Thyroid gland (tissue), 4 donors: ENCODE measurements around the gene C21orf58. TPM values are rescaled to one million over a fixed set of nuclear protein-coding genes. Genes with fewer than 3 reads are reported as not detected.
A peak's percentile ranks its signal among the peaks of the same experiment; 100 is the strongest.

Experiments used
- DNase-seq, 2 donors: peaks; one replicate each; pipeline ENCODE4 v3.0.0-alpha.2; 2019
- H3K27ac ChIP-seq, 3 donors: fragments of 200-600 bp; sonication (generic); 1 replicate in 2 of 3; 2 replicates in 1 of 3; pipeline ENCODE4 v1.5.1; 2016 to 2019; ENCODE audit warnings: mild to moderate bottlenecking in 1 of 3, moderate library complexity in 1 of 3
- H3K27me3 ChIP-seq: fragments of 200-600 bp; sonication (generic); one replicate; pipeline ENCODE4 v1.5.1; 2019
- H3K36me3 ChIP-seq, 2 donors: fragments of 200-600 bp; sonication (generic); one replicate each; pipeline ENCODE4 v1.5.1; 2016 to 2019
- H3K4me1 ChIP-seq, 2 donors: fragments of 200-600 bp; sonication (generic); one replicate each; pipeline ENCODE4 v1.5.1; 2017 to 2019
- H3K4me3 ChIP-seq, 3 donors: fragments of 200-600 bp; sonication (generic); replicated peaks in 1 of 3; 1 replicate in 2 of 3; 2 replicates in 1 of 3; pipeline ENCODE4 v1.5.1; 2016; ENCODE audit warnings: mild to moderate bottlenecking in 1 of 3
- H3K9me3 ChIP-seq: fragments of 200-600 bp; sonication (generic); one replicate; pipeline ENCODE4 v1.5.1; 2017
- POLR2A ChIP-seq, 2 donors: fragments of 450-650 bp; IDR thresholded peaks; one replicate each; pipeline ENCODE4 v1.6.1; 2017; ENCODE audit warnings: antibody characterized with exemption in 2 of 2, mild to moderate bottlenecking in 2 of 2, moderate library complexity in 1 of 2
- WGBS, 2 donors: methylation state at CpG; one replicate each; pipeline ENCODE4 v1.1.5; 2017; 5-methylcytosine and 5-hydroxymethylcytosine counted together
- intact Hi-C: fragments of 100-400 bp; cut with DNase I; formaldehyde crosslinking; loops from one replicate; pipeline ENCODE4 v1.15.1; 2023
- total RNA-seq, 4 donors: library from RNA; depleted of rRNA; stranded (reverse); fragments of >200 nt; gene quantifications; one replicate each; pipeline ENCODE4 v1.2.3, GENCODE V29; 2016
- TF ChIP-seq, protein P1 (sequence below), 6 experiments: fragments of 200-600 bp in 3 of 6; fragments of 450-650 bp in 3 of 6; sonication (generic) in 3 of 6; IDR thresholded peaks; one replicate each; pipeline ENCODE4 v1.5.1; 2016 to 2019; ENCODE audit warnings: antibody characterized with exemption in 6 of 6, mild to moderate bottlenecking in 2 of 6, inconsistent platforms in 1 of 6, moderate library complexity in 1 of 6

Gene C21orf58
- total RNA-seq, 4 donors from 2014 or later: 0.89 to 2.2 (median 1.7) TPM

DNA sequence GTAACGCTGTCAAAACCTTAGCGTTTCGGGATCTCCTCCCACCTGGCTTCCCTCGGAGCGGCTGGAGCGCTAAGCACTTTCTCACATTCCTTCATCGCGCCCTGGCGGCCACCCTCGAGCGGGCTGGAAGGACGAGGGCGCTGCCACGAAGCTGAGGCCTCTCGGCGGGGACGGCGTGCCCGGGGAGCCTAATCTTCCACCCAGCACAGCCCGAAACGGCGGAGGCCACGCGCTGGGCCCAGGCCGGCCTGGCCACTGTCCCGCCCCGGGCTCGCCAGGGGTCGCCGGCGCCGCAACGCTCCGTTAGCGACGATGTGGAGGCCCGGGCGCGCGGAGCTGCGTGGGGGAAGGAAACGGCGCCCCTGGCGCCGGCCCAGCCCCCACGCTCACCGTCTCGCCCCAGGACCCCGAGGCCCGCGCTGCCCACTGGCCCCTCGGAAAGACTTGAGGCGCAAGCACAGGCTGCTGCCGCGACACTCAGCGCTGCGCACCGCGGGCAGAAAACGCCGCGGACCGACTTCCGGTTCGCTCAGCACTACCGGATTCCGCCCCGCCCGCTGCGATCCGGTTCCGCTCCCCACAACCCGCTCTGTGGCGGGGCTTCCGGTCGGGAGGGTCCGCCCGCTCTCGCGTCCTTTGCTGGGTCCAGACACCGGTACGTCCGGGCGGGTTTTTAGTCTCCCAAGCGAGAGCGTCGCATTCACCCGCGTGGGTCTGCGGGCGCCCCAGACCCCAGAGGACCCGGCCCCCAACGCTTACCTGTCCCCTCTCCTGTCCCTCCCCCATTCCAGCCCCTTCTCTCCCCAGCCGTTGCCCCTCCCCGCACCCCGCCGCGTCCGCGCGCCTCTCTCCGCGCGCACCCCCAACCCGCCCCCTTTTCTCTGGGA is 37.7 kb downstream of the C21orf58 start, which contains the start of gene YBEY:
YBEY (plus strand) TSS at position 582 of the 887 bp plus-strand sequence. CDS start 572 bp downstream, outside the sequence.
- no peaks in the 10 kb centered on the region for H3K27me3 ChIP-seq
- H3K27ac ChIP-seq: peak within 1 kb of the TSS; percentile 86 to 93 (median 92)
- peaks cover 0 to 5% of the 10 kb centered on the region in 2 donors for H3K36me3 ChIP-seq
- intact Hi-C loops: loop anchor here (5.0 kb wide), 1 partner anchor 36 kb away; the partner anchor contains the start of genes C21orf58 and PCNT
- TF ChIP-seq, protein P1, sequence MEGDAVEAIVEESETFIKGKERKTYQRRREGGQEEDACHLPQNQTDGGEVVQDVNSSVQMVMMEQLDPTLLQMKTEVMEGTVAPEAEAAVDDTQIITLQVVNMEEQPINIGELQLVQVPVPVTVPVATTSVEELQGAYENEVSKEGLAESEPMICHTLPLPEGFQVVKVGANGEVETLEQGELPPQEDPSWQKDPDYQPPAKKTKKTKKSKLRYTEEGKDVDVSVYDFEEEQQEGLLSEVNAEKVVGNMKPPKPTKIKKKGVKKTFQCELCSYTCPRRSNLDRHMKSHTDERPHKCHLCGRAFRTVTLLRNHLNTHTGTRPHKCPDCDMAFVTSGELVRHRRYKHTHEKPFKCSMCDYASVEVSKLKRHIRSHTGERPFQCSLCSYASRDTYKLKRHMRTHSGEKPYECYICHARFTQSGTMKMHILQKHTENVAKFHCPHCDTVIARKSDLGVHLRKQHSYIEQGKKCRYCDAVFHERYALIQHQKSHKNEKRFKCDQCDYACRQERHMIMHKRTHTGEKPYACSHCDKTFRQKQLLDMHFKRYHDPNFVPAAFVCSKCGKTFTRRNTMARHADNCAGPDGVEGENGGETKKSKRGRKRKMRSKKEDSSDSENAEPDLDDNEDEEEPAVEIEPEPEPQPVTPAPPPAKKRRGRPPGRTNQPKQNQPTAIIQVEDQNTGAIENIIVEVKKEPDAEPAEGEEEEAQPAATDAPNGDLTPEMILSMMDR (IDR thresholded peaks at IDR 0.05): peak in 4 of 6 experiments; percentile 18 to 37 (median 31)
- TF ChIP-seq POLR2A (IDR thresholded peaks at IDR 0.05): peak in 1 of 2 donors; percentile 75
- H3K9me3 ChIP-seq: no peaks in the 10 kb centered on the region
- peak within 1 kb of the TSS; percentile 79 to 91 (median 81) for H3K4me3 ChIP-seq
- H3K4me1 ChIP-seq: peaks cover 33 to 41% of the 10 kb centered on the region in 2 donors
- peak; percentile 90 to 92 for DNase-seq
- 0 to 1% methylated on average over 32 to 45 of the region's 105 CpGs for WGBS, 2 donors

DNA sequence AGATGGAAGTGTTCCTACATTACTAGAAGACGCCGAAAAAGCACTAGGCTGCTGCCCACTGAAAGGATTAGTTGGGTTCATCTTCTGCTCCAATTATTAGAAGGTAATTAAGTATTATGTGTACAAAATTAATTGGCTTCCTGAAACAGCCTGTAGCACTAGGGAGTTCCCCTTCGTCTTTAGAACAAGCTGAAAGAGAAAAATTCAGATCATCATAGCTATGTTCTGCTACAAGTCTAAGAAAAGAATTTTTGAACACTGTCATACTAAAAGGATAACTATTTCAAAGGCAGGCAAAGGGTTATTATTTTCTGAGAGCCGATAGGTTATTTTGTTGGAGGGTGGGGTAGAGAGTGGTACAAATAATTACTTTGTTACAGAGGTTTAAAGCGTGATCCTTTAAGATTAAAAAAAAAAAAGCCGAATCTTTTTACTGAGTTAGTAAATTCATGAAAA is 38.4 kb downstream of the C21orf58 start, which contains the start of gene MCM3AP:
MCM3AP (minus strand) TSS at position 406 of the 456 bp plus-strand sequence; CDS start at position 81, 325 bp downstream.
- H3K4me1 ChIP-seq: peaks cover 33 to 41% of the 10 kb centered on the region in 2 donors

GRCh38 chr21:46284733-46285132 is 38.9 kb downstream of the C21orf58 start:
- Histone ChIP-seq H3K36me3 (peaks cover 4 to 14% of the 10 kb centered on the region in 2 donors), H3K4me3 (no peak overlapping the region), H3K4me1 (peaks cover 33 to 41% of the 10 kb centered on the region in 2 donors), H3K27me3 (no peaks in the 10 kb centered on the region), H3K9me3 (no peaks in the 10 kb centered on the region), H3K27ac (no peak overlapping the region)
- no peak for TF ChIP-seq POLR2A (IDR thresholded peaks at IDR 0.05)
- TF ChIP-seq, protein P1 (IDR thresholded peaks at IDR 0.05): no peak
- no peak for DNase-seq
- intact Hi-C loops: loop anchor here (5.0 kb wide), 1 partner anchor 38 kb away; the partner anchor contains the start of genes C21orf58 and PCNT
- WGBS, 2 donors: 88 to 100% methylated on average over 1 of the region's 1 CpG

More for the DNA sequence above, 38.4 kb downstream of the C21orf58 start, which contains the start of gene MCM3AP:
- no peaks in the 10 kb centered on the region for H3K27me3 ChIP-seq
- no peaks in the 10 kb centered on the region for H3K9me3 ChIP-seq
- H3K4me3 ChIP-seq: peak within 1 kb of the TSS; percentile 79 to 91 (median 81)
- peaks cover 0 to 9% of the 10 kb centered on the region in 2 donors for H3K36me3 ChIP-seq
- H3K27ac ChIP-seq: peak within 1 kb of the TSS; percentile 86 to 93 (median 92)
- no peak for DNase-seq
- 37 to 42% methylated on average over 6 of the region's 6 CpGs for WGBS, 2 donors
- intact Hi-C loops: loop anchor here (5.0 kb wide), 1 partner anchor 37 kb away; the partner anchor contains the start of genes C21orf58 and PCNT
- TF ChIP-seq, protein P1 (IDR thresholded peaks at IDR 0.05): no peak
- TF ChIP-seq POLR2A (IDR thresholded peaks at IDR 0.05): no peak

GRCh38 chr21:46284077-46284644 is 39.5 kb downstream of the C21orf58 start:
- no peaks in the 10 kb centered on the region for H3K9me3 ChIP-seq
- no peak for DNase-seq
- H3K27ac ChIP-seq: no peak overlapping the region
- H3K36me3 ChIP-seq: peaks cover 10 to 19% of the 10 kb centered on the region in 2 donors
- no peaks in the 10 kb centered on the region for H3K27me3 ChIP-seq
- H3K4me1 ChIP-seq: peaks cover 33 to 41% of the 10 kb centered on the region in 2 donors
- intact Hi-C loops: no loop called here
- no peak overlapping the region for H3K4me3 ChIP-seq
- no peak for TF ChIP-seq POLR2A (IDR thresholded peaks at IDR 0.05)
- TF ChIP-seq, protein P1 (IDR thresholded peaks at IDR 0.05): no peak
- WGBS, 2 donors: 64 to 81% methylated on average over 15 of the region's 15 CpGs
